ENCODE results near the gene A4GALT.
"Not testable (repeated sequence)": the region's sequence is repeated elsewhere in the genome, so short reads cannot be mapped to it uniquely, and the experiment has no call there.

The A4GALT gene

GRCh38 chr22:42679691-42680090, 41.0 kb downstream of the A4GALT start:
- DNase-seq, result no peak

- DNase-seq, result no peak
These were observed 41.8 kb downstream of the A4GALT start for GRCh38 chr22:42678894-42679293.

- not testable (repeated sequence) for DNase-seq
These were observed 42.7 kb downstream of the A4GALT start for GRCh38 chr22:42677936-42678335.

- no peak for DNase-seq
These were observed 44.5 kb downstream of the A4GALT start for GRCh38 chr22:42676059-42676607.

- no peak for DNase-seq
These were observed 46.7 kb downstream of the A4GALT start for GRCh38 chr22:42673898-42674401.

GRCh38 chr22:42673071-42673470, 47.6 kb downstream of the A4GALT start:
- DNase-seq, result not testable (repeated sequence)

- DNase-seq, result no peak
These were observed 49.6 kb downstream of the A4GALT start for GRCh38 chr22:42670921-42671709.

- DNase-seq, result no peak
These were observed 50.6 kb downstream of the A4GALT start for GRCh38 chr22:42670046-42670445.

GRCh38 chr22:42666393-42666792, 54.3 kb downstream of the A4GALT start:
- not testable (repeated sequence) for DNase-seq

- no peak for DNase-seq
These were observed 55.5 kb downstream of the A4GALT start for GRCh38 chr22:42664976-42665831.

GRCh38 chr22:42661985-42662831, 58.5 kb downstream of the A4GALT start:
- peak; percentile 72 for DNase-seq

GRCh38 chr22:42656578-42656977, 64.1 kb downstream of the A4GALT start:
- DNase-seq, result no peak

GRCh38 chr22:42655693-42656092, 65.0 kb downstream of the A4GALT start:
- DNase-seq, result peak; percentile 80

- no peak for DNase-seq
These were observed 66.1 kb downstream of the A4GALT start for GRCh38 chr22:42654436-42655073.

GRCh38 chr22:42653999-42654398, 66.7 kb downstream of the A4GALT start:
- DNase-seq, result no peak

- no peak for DNase-seq
These were observed 69.5 kb downstream of the A4GALT start for GRCh38 chr22:42651134-42651533.

- DNase-seq, result peak; percentile 69
These were observed 71.2 kb downstream of the A4GALT start, which contains the start of gene CYB5R3 for GRCh38 chr22:42649246-42650099. TSS of gene CYB5R3 (minus strand) at chr22:42649392. CDS start at chr22:42649315, 77 bp downstream.

GRCh38 chr22:42648368-42649245, 72.1 kb downstream of the A4GALT start:
- DNase-seq, result no peak

- DNase-seq, result no peak
These were observed 72.7 kb downstream of the A4GALT start for GRCh38 chr22:42648017-42648367.

All from NCI-H1436 (cell line).